ENCODE results near the gene KDM3B.

- TF ChIP-seq CTCF (IDR thresholded peaks at IDR 0.05) (no peak), POLR2AphosphoS5 (IDR thresholded peaks at IDR 0.05) (no peak), POLR2A (IDR thresholded peaks at IDR 0.05) (no peak), EP300 (IDR thresholded peaks at IDR 0.05) (no peak)
Measured at GRCh38 chr5:138450971-138451370, 98.5 kb downstream of the KDM3B start.
